Rectal smooth muscle tissue (tissue), 1 donor: ENCODE measurements around the gene DNAJC6.
"Not testable (repeated sequence)": the region's sequence is repeated elsewhere in the genome, so short reads cannot be mapped to it uniquely, and the experiment has no call there.

Experiments used
- H3K27ac ChIP-seq: one replicate; pipeline ENCODE4 v1.7.0; 2013; ENCODE audit warnings: low read depth, low read length, inconsistent platforms
- H3K27me3 ChIP-seq: one replicate; pipeline ENCODE4 v1.7.0; 2013; ENCODE audit warnings: low read length; ENCODE audit not compliant: control insufficient read depth, insufficient read depth
- H3K36me3 ChIP-seq: one replicate; pipeline ENCODE4 v1.7.0; 2013; ENCODE audit warnings: low read length; ENCODE audit not compliant: control insufficient read depth, insufficient read depth
- H3K4me1 ChIP-seq: one replicate; pipeline ENCODE4 v1.7.0; 2013; ENCODE audit warnings: low read length; ENCODE audit not compliant: control insufficient read depth, insufficient read depth
- H3K4me3 ChIP-seq: one replicate; pipeline ENCODE4 v1.7.0; 2013; ENCODE audit warnings: low read length
- H3K9ac ChIP-seq: one replicate; pipeline ENCODE4 v1.7.0; 2013; ENCODE audit warnings: low read length

The DNAJC6 gene

GRCh38 chr1:65276197-65276939, 33.0 kb upstream of the DNAJC6 start:
- no peaks in the 10 kb centered on the region for H3K27me3 ChIP-seq
- H3K27ac ChIP-seq, result no peak overlapping the region
- no peak overlapping the region for H3K4me3 ChIP-seq
- no peaks in the 10 kb centered on the region for H3K36me3 ChIP-seq
- no peak overlapping the region for H3K9ac ChIP-seq
- H3K4me1 ChIP-seq, result no peaks in the 10 kb centered on the region

DNA sequence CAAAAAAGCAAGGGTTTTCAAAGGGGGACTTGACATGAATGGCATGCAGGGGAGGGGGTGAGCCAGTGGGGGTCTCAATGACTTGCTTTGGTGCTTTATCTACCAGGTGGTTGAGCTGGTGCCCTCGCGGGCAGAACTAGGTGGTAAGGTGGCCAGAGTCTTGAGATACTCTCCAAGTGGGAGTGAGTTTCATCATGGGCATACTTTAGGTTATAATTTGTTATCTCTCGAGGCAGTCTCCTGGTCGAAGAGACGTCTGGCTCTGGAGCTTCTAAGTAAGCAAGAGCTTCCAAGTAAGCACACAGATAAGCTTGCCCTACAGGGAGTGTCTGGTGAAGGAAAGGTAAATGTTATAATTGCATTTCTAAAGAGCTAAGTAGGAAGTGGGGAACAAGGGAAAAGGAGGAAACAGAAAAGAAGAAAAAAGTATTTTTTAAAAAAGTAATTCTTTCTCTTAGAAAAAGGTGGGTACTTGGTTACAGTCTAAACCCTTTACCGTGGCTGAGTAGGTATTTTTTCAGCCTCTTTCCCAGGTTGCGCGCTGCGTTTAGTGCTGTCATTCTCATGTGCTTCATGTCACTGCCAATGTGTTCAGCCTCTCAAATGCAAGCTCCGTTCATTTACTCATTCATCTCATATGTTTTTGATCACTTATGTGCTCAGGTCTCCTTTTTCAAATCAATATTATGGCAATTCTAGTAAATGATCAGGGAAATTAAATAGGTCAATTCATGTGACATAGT, 31.6 kb upstream of the DNAJC6 start:
- no peaks in the 10 kb centered on the region for H3K27me3 ChIP-seq
- no peaks in the 10 kb centered on the region for H3K36me3 ChIP-seq
- no peaks in the 10 kb centered on the region for H3K4me1 ChIP-seq
- H3K4me3 ChIP-seq, result no peak overlapping the region
- H3K9ac ChIP-seq, result no peak overlapping the region
- no peak overlapping the region for H3K27ac ChIP-seq

DNA sequence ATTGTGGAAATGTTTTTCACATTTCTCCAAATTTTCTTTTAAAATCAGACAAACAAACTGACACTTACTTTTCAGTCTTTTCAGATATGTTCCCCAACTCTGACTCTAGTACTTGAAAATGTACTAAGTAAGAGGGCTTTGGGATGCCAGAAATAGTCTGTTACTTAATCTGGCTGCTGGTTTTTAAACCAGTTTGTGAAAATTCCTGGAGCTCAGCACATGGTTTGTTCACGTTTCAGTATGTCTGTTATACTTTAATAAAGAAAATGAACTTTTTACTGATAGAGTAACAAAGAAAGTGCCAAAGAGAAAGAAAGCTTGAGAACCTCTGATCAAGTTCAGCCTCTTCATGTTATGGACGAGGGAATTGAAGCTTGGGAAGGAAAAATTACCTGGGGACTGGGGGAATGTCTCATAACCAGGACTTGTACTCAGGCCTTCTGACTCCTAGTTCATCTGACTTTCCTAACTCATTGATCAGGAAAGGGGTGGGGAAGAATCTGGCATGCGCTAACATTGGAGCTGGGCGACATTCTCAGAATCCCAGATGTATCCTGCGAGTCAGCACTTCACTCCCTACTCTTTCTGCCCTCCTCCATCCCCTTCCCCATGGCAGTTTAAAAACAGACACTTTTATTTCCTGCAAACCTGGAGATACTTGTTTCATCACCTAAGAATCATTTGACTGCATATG, 30.8 kb upstream of the DNAJC6 start:
- Histone ChIP-seq H3K27ac (no peak overlapping the region), H3K4me3 (no peak overlapping the region), H3K9ac (no peak overlapping the region), H3K36me3 (no peaks in the 10 kb centered on the region), H3K27me3 (no peaks in the 10 kb centered on the region), H3K4me1 (no peaks in the 10 kb centered on the region)

DNA sequence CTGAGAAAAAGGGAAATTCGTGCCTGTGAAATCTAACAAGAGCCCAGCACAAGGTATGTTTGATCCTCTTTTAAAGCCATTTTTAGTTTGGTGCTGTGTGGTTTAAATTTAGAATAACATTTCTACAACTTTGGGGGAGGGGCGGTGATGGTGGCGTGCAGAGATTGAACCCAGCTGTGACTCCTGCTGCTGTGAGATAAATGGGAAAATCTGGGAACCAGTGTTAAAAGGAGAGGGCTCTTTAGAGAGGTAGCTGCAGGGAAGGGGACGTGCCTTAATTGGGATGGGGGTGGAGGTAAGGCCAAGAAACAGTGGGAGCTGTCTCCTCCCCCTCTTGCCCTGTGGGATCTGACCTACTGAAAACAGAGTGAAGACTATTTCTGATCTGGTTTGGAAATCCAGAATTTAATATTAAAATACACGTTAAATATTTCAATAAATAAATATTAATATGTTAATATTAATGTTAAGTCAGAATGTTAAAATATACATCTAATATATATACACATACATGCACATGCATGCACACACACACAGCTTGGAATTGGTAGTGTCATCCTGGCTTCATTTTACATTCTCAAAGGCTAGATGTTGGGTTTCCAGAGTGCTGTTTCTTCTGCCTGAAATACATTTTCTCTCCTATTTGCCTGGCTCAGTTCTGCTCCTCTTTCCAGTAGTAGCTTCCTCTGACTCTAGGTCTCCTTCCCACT, 30.1 kb upstream of the DNAJC6 start:
- no peak overlapping the region for H3K4me3 ChIP-seq
- H3K4me1 ChIP-seq, result no peaks in the 10 kb centered on the region
- no peak overlapping the region for H3K9ac ChIP-seq
- H3K27me3 ChIP-seq, result no peaks in the 10 kb centered on the region
- H3K27ac ChIP-seq, result no peak overlapping the region
- H3K36me3 ChIP-seq, result no peaks in the 10 kb centered on the region

GRCh38 chr1:65281846-65282245, 27.5 kb upstream of the DNAJC6 start:
- no peaks in the 10 kb centered on the region for H3K4me1 ChIP-seq
- H3K27ac ChIP-seq, result no peak overlapping the region
- H3K4me3 ChIP-seq, result no peak overlapping the region
- no peaks in the 10 kb centered on the region for H3K36me3 ChIP-seq
- H3K27me3 ChIP-seq, result no peaks in the 10 kb centered on the region
- no peak overlapping the region for H3K9ac ChIP-seq

- no peak overlapping the region for H3K4me3 ChIP-seq
- no peaks in the 10 kb centered on the region for H3K4me1 ChIP-seq
- H3K27ac ChIP-seq, result no peak overlapping the region
- H3K9ac ChIP-seq, result no peak overlapping the region
- H3K36me3 ChIP-seq, result no peaks in the 10 kb centered on the region
- no peaks in the 10 kb centered on the region for H3K27me3 ChIP-seq
These were observed 25.1 kb upstream of the DNAJC6 start for GRCh38 chr1:65284229-65284628.

DNA sequence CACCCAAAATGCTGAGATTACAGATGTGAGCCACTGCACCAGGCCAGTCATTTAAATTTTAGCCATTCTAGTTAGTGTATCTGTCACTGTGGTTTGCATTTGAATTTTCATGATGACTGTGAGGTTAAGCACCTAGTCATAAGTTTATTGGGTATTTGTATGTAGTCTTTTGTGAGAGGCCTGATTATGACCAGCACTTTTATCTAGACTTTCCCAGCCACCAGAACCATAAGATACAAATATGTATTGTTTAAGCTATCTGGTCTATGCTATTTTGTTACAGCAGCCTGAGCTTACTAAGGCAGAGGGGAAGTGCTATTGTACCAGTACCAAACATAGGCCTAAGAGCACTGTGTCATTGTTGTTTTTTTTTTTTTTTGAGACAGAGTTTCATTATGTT, 19.9 kb upstream of the DNAJC6 start:
- Histone ChIP-seq H3K36me3 (no peaks in the 10 kb centered on the region), H3K27ac (no peak overlapping the region), H3K9ac (no peak overlapping the region), H3K4me3 (no peak overlapping the region), H3K27me3 (no peaks in the 10 kb centered on the region), H3K4me1 (no peaks in the 10 kb centered on the region)

DNA sequence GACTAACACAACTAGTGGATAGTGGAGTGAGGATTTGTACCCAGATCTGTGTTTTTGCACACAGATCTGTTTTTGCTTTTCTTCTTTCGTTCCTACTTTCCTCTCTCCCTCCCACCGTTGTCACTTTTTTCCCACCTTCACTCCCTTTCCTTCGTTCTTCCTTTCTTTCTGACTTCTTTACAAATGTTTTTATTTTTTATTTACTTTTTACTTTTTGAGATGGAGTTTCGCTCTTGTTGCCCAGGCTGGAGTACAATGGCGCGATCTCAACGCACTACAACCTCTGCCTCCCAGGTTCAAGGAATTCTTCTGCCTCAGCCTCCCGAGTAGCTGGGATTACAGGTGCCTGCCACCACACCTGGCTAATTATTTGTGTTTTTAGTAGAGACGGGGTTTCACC, 17.5 kb upstream of the DNAJC6 start:
- not testable (repeated sequence) for H3K27me3 ChIP-seq

GRCh38 chr1:65292861-65293593, 16.3 kb upstream of the DNAJC6 start:
- Histone ChIP-seq H3K27ac (no peak overlapping the region), H3K27me3 (no peaks in the 10 kb centered on the region), H3K4me3 (no peak overlapping the region), H3K36me3 (no peaks in the 10 kb centered on the region), H3K4me1 (no peaks in the 10 kb centered on the region), H3K9ac (no peak overlapping the region)

More for the DNA sequence above, 17.5 kb upstream of the DNAJC6 start:
- not testable (repeated sequence) for H3K4me3 ChIP-seq, H3K4me1 ChIP-seq, H3K9ac ChIP-seq, H3K36me3 ChIP-seq, H3K27ac ChIP-seq

GRCh38 chr1:65297706-65298105, 11.6 kb upstream of the DNAJC6 start:
- Histone ChIP-seq H3K4me1 (no peaks in the 10 kb centered on the region), H3K27me3 (no peaks in the 10 kb centered on the region), H3K4me3 (no peak overlapping the region), H3K9ac (no peak overlapping the region), H3K36me3 (no peaks in the 10 kb centered on the region), H3K27ac (no peak overlapping the region)

DNA sequence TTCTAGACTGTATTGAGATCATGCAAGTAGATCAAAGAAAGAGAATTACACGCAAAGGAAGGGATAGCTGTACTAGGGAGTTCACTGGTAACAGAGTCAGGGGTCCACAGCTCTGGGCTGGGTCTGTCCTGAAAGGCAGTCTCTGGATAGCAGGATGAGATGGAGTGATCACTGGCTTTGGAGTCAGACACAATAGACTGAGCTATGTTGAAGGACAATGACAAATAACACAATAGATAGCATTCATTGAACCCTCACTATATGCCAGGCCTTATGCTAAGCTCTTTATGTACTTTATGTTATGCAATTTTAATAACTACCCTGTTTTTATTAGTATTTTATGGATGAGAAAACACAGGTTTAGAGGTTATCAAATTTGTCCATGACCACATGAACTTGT, 10.0 kb upstream of the DNAJC6 start:
- no peaks in the 10 kb centered on the region for H3K27me3 ChIP-seq
- H3K36me3 ChIP-seq, result no peaks in the 10 kb centered on the region
- no peak overlapping the region for H3K9ac ChIP-seq
- H3K4me3 ChIP-seq, result no peak overlapping the region
- no peak overlapping the region for H3K27ac ChIP-seq
- no peaks in the 10 kb centered on the region for H3K4me1 ChIP-seq
